ENCODE results near the gene GSTM4.

GSTM4 gene

DNA sequence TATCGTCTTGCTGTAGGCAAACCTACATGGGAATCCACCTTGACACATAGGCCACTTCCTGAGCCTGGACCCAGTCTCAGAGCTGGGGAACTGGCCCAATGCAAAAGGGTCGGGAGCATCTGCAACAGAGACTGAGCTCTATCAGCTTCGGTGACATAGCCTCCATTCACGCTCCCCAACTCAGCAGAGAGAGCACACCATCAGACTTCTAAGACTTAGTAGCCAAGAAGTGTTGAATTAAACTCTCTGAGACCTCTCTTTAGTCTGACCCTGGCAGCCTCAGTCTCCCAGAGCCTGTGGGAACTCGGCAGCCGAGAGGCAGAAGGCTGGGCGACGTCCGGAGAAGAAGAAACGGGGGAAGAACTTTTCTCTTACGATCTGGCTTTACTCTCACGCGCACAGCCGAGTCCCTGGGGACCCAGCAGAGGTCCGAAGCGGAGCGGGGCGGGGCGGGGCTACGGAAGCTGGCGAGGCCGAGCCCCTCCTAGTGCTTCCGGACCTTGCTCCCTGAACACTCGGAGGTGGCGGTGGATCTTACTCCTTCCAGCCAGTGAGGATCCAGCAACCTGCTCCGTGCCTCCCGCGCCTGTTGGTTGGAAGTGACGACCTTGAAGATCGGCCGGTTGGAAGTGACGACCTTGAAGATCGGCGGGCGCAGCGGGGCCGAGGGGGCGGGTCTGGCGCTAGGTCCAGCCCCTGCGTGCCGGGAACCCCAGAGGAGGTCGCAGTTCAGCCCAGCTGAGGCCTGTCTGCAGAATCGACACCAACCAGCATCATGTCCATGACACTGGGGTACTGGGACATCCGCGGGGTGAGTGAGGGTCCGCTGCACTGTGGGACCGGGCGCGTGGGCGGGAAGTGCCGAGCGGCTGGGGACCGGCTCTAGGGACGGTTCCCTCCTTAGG lies at the start of gene GSTM4:
GSTM4 (plus strand) TSS at position 485 of the 905 bp plus-strand sequence; CDS start at position 776, 291 bp downstream.
- TF ChIP-seq, protein P1, sequence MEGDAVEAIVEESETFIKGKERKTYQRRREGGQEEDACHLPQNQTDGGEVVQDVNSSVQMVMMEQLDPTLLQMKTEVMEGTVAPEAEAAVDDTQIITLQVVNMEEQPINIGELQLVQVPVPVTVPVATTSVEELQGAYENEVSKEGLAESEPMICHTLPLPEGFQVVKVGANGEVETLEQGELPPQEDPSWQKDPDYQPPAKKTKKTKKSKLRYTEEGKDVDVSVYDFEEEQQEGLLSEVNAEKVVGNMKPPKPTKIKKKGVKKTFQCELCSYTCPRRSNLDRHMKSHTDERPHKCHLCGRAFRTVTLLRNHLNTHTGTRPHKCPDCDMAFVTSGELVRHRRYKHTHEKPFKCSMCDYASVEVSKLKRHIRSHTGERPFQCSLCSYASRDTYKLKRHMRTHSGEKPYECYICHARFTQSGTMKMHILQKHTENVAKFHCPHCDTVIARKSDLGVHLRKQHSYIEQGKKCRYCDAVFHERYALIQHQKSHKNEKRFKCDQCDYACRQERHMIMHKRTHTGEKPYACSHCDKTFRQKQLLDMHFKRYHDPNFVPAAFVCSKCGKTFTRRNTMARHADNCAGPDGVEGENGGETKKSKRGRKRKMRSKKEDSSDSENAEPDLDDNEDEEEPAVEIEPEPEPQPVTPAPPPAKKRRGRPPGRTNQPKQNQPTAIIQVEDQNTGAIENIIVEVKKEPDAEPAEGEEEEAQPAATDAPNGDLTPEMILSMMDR (IDR thresholded peaks at IDR 0.05; ENCODE audit: control insufficient read depth, extremely low read depth, insufficient read depth) = no peak
- no peak for DNase-seq (ENCODE audit: low read depth)
- H3K4me3 ChIP-seq (ENCODE audit: low read depth, low read length) = peak within 1 kb of the TSS; percentile 14

DNA sequence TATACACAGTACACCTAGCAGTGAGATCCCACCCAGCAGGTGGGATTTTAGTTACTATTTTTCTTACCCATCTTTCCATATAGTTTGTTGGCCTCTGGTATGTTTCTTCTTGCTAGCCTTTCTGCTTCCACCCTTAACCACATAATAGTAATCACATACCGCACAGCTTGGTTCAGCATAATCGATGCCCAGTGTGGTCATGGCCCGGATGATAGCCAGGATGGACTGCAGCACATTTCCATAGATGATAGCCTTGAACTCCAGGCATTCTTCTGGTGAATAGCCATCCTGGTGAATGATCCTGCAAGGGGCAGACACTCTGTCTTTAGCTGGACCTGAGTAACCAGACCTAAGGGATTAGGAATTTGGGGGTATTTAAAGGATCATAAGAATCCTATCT lies 46.0 kb upstream of the GSTM4 start:
- TF ChIP-seq, protein P1 (IDR thresholded peaks at IDR 0.05; ENCODE audit: control insufficient read depth, extremely low read depth, insufficient read depth) = no peak
- H3K4me3 ChIP-seq (ENCODE audit: low read depth, low read length) = no peak overlapping the region
- no peak for DNase-seq (ENCODE audit: low read depth)

- TF ChIP-seq, protein P1 (IDR thresholded peaks at IDR 0.05; ENCODE audit: control insufficient read depth, extremely low read depth, insufficient read depth) = no peak
- no peak for DNase-seq (ENCODE audit: low read depth)
These were observed 45.1 kb upstream of the GSTM4 start for GRCh38 chr1:109610609-109611307.

GRCh38 chr1:109611308-109611990 lies 44.5 kb upstream of the GSTM4 start:
- TF ChIP-seq, protein P1 (IDR thresholded peaks at IDR 0.05; ENCODE audit: control insufficient read depth, extremely low read depth, insufficient read depth) = no peak
- DNase-seq (ENCODE audit: low read depth) = no peak
- no peak overlapping the region for H3K4me3 ChIP-seq (ENCODE audit: low read depth, low read length)

More at GRCh38 chr1:109610609-109611307, 45.1 kb upstream of the GSTM4 start:
- H3K4me3 ChIP-seq (ENCODE audit: low read depth, low read length) = no peak overlapping the region

- no peak for DNase-seq (ENCODE audit: low read depth)
- TF ChIP-seq, protein P1 (IDR thresholded peaks at IDR 0.05; ENCODE audit: control insufficient read depth, extremely low read depth, insufficient read depth) = no peak
- no peak overlapping the region for H3K4me3 ChIP-seq (ENCODE audit: low read depth, low read length)
These were observed 42.3 kb upstream of the GSTM4 start for GRCh38 chr1:109613361-109614147.

DNA sequence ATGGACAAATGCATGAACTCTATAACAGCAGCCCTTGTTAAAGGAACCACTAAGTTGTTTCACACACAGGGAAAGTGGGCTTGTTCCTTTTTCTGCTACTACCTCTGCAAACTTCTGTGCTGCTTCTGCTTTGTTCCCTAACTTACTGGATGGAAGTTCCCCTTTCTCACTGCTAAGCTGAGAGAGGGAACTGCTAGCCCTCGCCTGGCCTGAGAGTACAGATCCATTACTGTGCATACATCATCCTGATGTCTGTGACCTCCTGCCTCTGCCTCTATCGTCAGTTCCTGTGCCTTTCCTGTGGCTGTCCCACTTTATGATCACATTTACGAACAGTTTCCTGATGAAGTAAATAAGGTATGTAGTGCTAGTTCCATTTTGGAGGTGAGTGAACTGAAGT lies 40.0 kb upstream of the GSTM4 start:
- DNase-seq (ENCODE audit: low read depth) = no peak
- TF ChIP-seq, protein P1 (IDR thresholded peaks at IDR 0.05; ENCODE audit: control insufficient read depth, extremely low read depth, insufficient read depth) = no peak
- H3K4me3 ChIP-seq (ENCODE audit: low read depth, low read length) = no peak overlapping the region
